AG04449 (cell line): ENCODE data around the gene PRMT5.

Experiments
- CTCF ChIA-PET: fragments of 350-600 bp; formaldehyde crosslinking; extraction: SDS; loops from one replicate; lab custom pipeline; 2021; ENCODE audit warnings: antibody characterized with exemption; lab: Yijun Ruan, JAX
- POLR2A ChIA-PET: fragments of 400-600, 350-600 bp; formaldehyde crosslinking; extraction: SDS; loops from one replicate; lab custom pipeline; 2020; ENCODE audit warnings: antibody characterized with exemption, inconsistent platforms; lab: Yijun Ruan, JAX
- DNase-seq: peaks from one replicate; pipeline ENCODE4 v3.0.0-alpha.2; 2010; ENCODE audit warnings: low read depth, low spot score
- H3K4me3 ChIP-seq: 2 replicates; pipeline ENCODE4 v1.5.1; 2011; ENCODE audit warnings: low read depth, mild to moderate bottlenecking, control low read depth, low read length
- CTCF ChIP-seq: IDR thresholded peaks from one replicate; pipeline ENCODE4 v1.5.1; 2011; ENCODE audit warnings: mild to moderate bottlenecking, moderate library complexity, low read length, control low read depth, inconsistent platforms; ENCODE audit not compliant: insufficient read depth; ENCODE audit errors: missing control alignments

The PRMT5 gene

GRCh38 chr14:22887990-22888378 is 41.2 kb downstream of the PRMT5 start:
- no peak for TF ChIP-seq CTCF
- peak overlapping the region; percentile 57 for H3K4me3 ChIP-seq
- DNase-seq = no peak
- ChIA-PET CTCF (interaction anchor here (1.3 to 11.5 kb wide), 4 partner anchors 13 to 332 kb away, joined by 5 to 189 read pairs (median 37); partner anchors contain the start of gene LRP10), POLR2A (interaction anchor here (0.7 kb wide), 1 partner anchor 10 kb away, joined by 3 read pairs; no protein-coding TSS in a partner anchor)

GRCh38 chr14:22887260-22887989 is 41.8 kb downstream of the PRMT5 start:
- no peak for DNase-seq
- H3K4me3 ChIP-seq = peak overlapping the region; percentile 57
- TF ChIP-seq CTCF = no peak
- ChIA-PET POLR2A (no interaction called here), CTCF (interaction anchor here (1.3 to 11.5 kb wide), 5 partner anchors 11 to 331 kb away, joined by 5 to 189 read pairs (median 54); partner anchors contain the start of gene LRP10)

GRCh38 chr14:22886500-22887259 is 42.5 kb downstream of the PRMT5 start:
- POLR2A ChIA-PET = no interaction called here
- TF ChIP-seq CTCF = peak; percentile 32
- DNase-seq = no peak
- CTCF ChIA-PET = interaction anchor here (1.2 to 11.5 kb wide), 4 partner anchors 11 to 328 kb away, joined by 4 to 189 read pairs (median 74); partner anchors contain the start of gene LRP10
- peak overlapping the region; percentile 57 for H3K4me3 ChIP-seq

- no peak overlapping the region; the same call in 1 of the 2 replicates for H3K4me3 ChIP-seq
- no peak for DNase-seq
- ChIA-PET POLR2A (no interaction called here), CTCF (interaction anchor here (1.2 to 11.5 kb wide), 4 partner anchors 12 to 327 kb away, joined by 4 to 189 read pairs (median 74); partner anchors contain the start of gene LRP10)
- TF ChIP-seq CTCF = no peak
These were observed 43.2 kb downstream of the PRMT5 start for GRCh38 chr14:22885975-22886374.

- CTCF ChIA-PET = interaction anchor here (1.0 to 11.5 kb wide), 6 partner anchors 12 to 328 kb away, joined by 3 to 189 read pairs (median 12); partner anchors contain the start of gene LRP10
- TF ChIP-seq CTCF = no peak
- no peak overlapping the region for H3K4me3 ChIP-seq
- no peak for DNase-seq
- POLR2A ChIA-PET = no interaction called here
These were observed 44.2 kb downstream of the PRMT5 start for GRCh38 chr14:22884738-22885523.
